Esophagus muscularis mucosa (tissue), 4 donors: ENCODE results near the gene PLD4. TPM values are rescaled to one million over a fixed set of nuclear protein-coding genes. Genes with fewer than 3 reads are reported as not detected.

Source experiments
- DNase-seq: peaks from one replicate; pipeline ENCODE4 v3.0.0-alpha.2; 2017; ENCODE audit errors: extremely low spot score
- H3K27ac ChIP-seq, 4 donors: fragments of 200-600 bp; sonication (generic); replicated peaks in 1 of 4; 1 replicate in 3 of 4; 2 replicates in 1 of 4; pipeline ENCODE4 v1.5.1; 2016 to 2019; ENCODE audit warnings: mild to moderate bottlenecking in 1 of 4
- H3K27me3 ChIP-seq, 4 donors: fragments of 200-600 bp; sonication (generic); one replicate each; pipeline versions ENCODE4 v1.5.1 to v1.6.0; 2016 to 2019
- H3K36me3 ChIP-seq, 4 donors: fragments of 200-600 bp; sonication (generic); one replicate each; pipeline ENCODE4 v1.5.1; 2016 to 2019
- H3K4me1 ChIP-seq, 4 donors: fragments of 200-600 bp; sonication (generic); one replicate each; pipeline ENCODE4 v1.5.1; 2016 to 2019
- H3K4me3 ChIP-seq, 4 donors: fragments of 200-600 bp; sonication (generic); 1 replicate in 2 of 4; 2 replicates in 2 of 4; pipeline ENCODE4 v1.5.1; 2016 to 2019; ENCODE audit warnings: mild to moderate bottlenecking in 4 of 4, moderate library complexity in 1 of 4
- H3K9me3 ChIP-seq, 4 donors: fragments of 200-600 bp; sonication (generic); 1 replicate in 3 of 4; 2 replicates in 1 of 4; pipeline ENCODE4 v1.5.1; 2016 to 2019
- CTCF ChIP-seq, 3 experiments: fragments of 200-600 bp in 2 of 3; fragments of 450-650 bp in 1 of 3; sonication (generic) in 2 of 3; IDR thresholded peaks; one replicate each; pipeline ENCODE4 v1.5.1; 2017 to 2019; ENCODE audit warnings: antibody characterized with exemption in 3 of 3, mild to moderate bottlenecking in 2 of 3, moderate library complexity in 1 of 3
- EP300 ChIP-seq: sonication (generic); formaldehyde crosslinking; IDR thresholded peaks from one replicate; pipeline ENCODE4 v1.6.1; 2017; ENCODE audit warnings: antibody characterized with exemption
- POLR2A ChIP-seq: fragments of 450-650 bp; IDR thresholded peaks from one replicate; pipeline ENCODE4 v1.6.1; 2017; ENCODE audit warnings: antibody characterized with exemption, moderate library complexity, mild to moderate bottlenecking, low read depth
- POLR2AphosphoS5 ChIP-seq, 2 donors: sonication (generic); formaldehyde crosslinking; IDR thresholded peaks; one replicate each; pipeline ENCODE4 v1.6.1; 2017; ENCODE audit warnings: antibody characterized with exemption in 2 of 2
- WGBS: methylation state at CpG from one replicate; pipeline ENCODE4 v1.1.5; 2018; 5-methylcytosine and 5-hydroxymethylcytosine counted together
- intact Hi-C: fragments of 100-400 bp; cut with DNase I; formaldehyde crosslinking; loops from one replicate; pipeline ENCODE4 v1.15.1; 2023
- total RNA-seq, 4 donors: library from RNA; depleted of rRNA; stranded (reverse); fragments of >200 nt; gene quantifications; one replicate each; pipeline versions ENCODE4 v1.1.0 to v1.2.1, GENCODE V29; 2016

PLD4 gene
- total RNA-seq, 4 donors from 2014 or later = under 0.01 to 0.50 (median 0.15) TPM

- H3K9me3 ChIP-seq = no peaks in the 10 kb centered on the region
- peaks cover 0 to 3% (median 0%) of the 10 kb centered on the region in 4 donors for H3K36me3 ChIP-seq
- peak overlapping the region; percentile 87 to 99 (median 94) for H3K27ac ChIP-seq
- peaks cover 44 to 76% (median 66%) of the 10 kb centered on the region in 4 donors for H3K4me1 ChIP-seq
- peaks cover 0 to 5% (median 0%) of the 10 kb centered on the region in 4 donors for H3K27me3 ChIP-seq
- no peak for DNase-seq
- 30% methylated on average over 7 of the region's 8 CpGs for WGBS
- TF ChIP-seq POLR2AphosphoS5 (IDR thresholded peaks at IDR 0.05) (no peak), POLR2A (no peak), CTCF (IDR thresholded peaks at IDR 0.05) (no peak), EP300 (no peak)
- peak overlapping the region; percentile 54 to 66 (median 60) for H3K4me3 ChIP-seq
- intact Hi-C loops = no loop called here
Observed at GRCh38 chr14:104966981-104967385, 42.3 kb downstream of the PLD4 start.

- H3K9me3 ChIP-seq = no peaks in the 10 kb centered on the region
- no peak for DNase-seq
- 14% methylated on average over 10 of the region's 36 CpGs for WGBS
- peaks cover 0 to 5% (median 0%) of the 10 kb centered on the region in 4 donors for H3K27me3 ChIP-seq
- peaks cover 0 to 3% (median 0%) of the 10 kb centered on the region in 4 donors for H3K36me3 ChIP-seq
- H3K4me3 ChIP-seq = peak overlapping the region; percentile 54 to 66 (median 60)
- peak overlapping the region; percentile 87 to 99 (median 94) for H3K27ac ChIP-seq
- TF ChIP-seq POLR2AphosphoS5 (IDR thresholded peaks at IDR 0.05) (peak; percentile 49 to 73), CTCF (IDR thresholded peaks at IDR 0.05) (no peak)
- intact Hi-C loops = no loop called here
- peaks cover 50 to 77% (median 72%) of the 10 kb centered on the region in 4 donors for H3K4me1 ChIP-seq
Observed at GRCh38 chr14:104967386-104968152, 42.9 kb downstream of the PLD4 start.

GRCh38 chr14:104968153-104968527 is 43.5 kb downstream of the PLD4 start:
- peak overlapping the region; percentile 87 to 99 (median 94) for H3K27ac ChIP-seq
- 12% methylated on average over 5 of the region's 12 CpGs for WGBS
- peaks cover 0 to 5% (median 0%) of the 10 kb centered on the region in 4 donors for H3K27me3 ChIP-seq
- peak overlapping the region; percentile 54 to 66 (median 60) for H3K4me3 ChIP-seq
- no peak for DNase-seq
- H3K4me1 ChIP-seq = peaks cover 55 to 79% (median 78%) of the 10 kb centered on the region in 4 donors
- intact Hi-C loops = no loop called here
- peaks cover 0 to 3% (median 0%) of the 10 kb centered on the region in 4 donors for H3K36me3 ChIP-seq
- no peaks in the 10 kb centered on the region for H3K9me3 ChIP-seq
- peak; percentile 49 to 79 for TF ChIP-seq POLR2AphosphoS5 (IDR thresholded peaks at IDR 0.05)
- no peak for TF ChIP-seq EP300

GRCh38 chr14:104968541-104969401 is 44.1 kb downstream of the PLD4 start:
- Histone ChIP-seq H3K4me3 (peak overlapping the region; percentile 54 to 66 (median 60)), H3K27ac (peak overlapping the region; percentile 87 to 99 (median 94)), H3K36me3 (peaks cover 0 to 3% (median 0%) of the 10 kb centered on the region in 4 donors), H3K4me1 (peaks cover 60 to 85% (median 84%) of the 10 kb centered on the region in 4 donors), H3K27me3 (peaks cover 0 to 5% (median 0%) of the 10 kb centered on the region in 4 donors), H3K9me3 (no peaks in the 10 kb centered on the region)
- intact Hi-C loops = no loop called here
- no peak for DNase-seq
- TF ChIP-seq EP300 (no peak), CTCF (IDR thresholded peaks at IDR 0.05) (no peak), POLR2AphosphoS5 (IDR thresholded peaks at IDR 0.05) (peak in 1 of 2 donors; percentile 14), POLR2A (no peak)
- 36% methylated on average over 17 of the region's 21 CpGs for WGBS
